Thyroid gland (tissue), 4 donors: ENCODE data around the gene RSPH9.

Experiments used
- CTCF ChIP-seq, 6 experiments: fragments of 200-600 bp in 3 of 6; fragments of 450-650 bp in 3 of 6; sonication (generic) in 3 of 6; IDR thresholded peaks; one replicate each; pipeline ENCODE4 v1.5.1; 2016 to 2019; ENCODE audit warnings: antibody characterized with exemption in 6 of 6, mild to moderate bottlenecking in 2 of 6, inconsistent platforms in 1 of 6, moderate library complexity in 1 of 6
- POLR2A ChIP-seq, 2 donors: fragments of 450-650 bp; IDR thresholded peaks; one replicate each; pipeline ENCODE4 v1.6.1; 2017; ENCODE audit warnings: antibody characterized with exemption in 2 of 2, mild to moderate bottlenecking in 2 of 2, moderate library complexity in 1 of 2

DNA sequence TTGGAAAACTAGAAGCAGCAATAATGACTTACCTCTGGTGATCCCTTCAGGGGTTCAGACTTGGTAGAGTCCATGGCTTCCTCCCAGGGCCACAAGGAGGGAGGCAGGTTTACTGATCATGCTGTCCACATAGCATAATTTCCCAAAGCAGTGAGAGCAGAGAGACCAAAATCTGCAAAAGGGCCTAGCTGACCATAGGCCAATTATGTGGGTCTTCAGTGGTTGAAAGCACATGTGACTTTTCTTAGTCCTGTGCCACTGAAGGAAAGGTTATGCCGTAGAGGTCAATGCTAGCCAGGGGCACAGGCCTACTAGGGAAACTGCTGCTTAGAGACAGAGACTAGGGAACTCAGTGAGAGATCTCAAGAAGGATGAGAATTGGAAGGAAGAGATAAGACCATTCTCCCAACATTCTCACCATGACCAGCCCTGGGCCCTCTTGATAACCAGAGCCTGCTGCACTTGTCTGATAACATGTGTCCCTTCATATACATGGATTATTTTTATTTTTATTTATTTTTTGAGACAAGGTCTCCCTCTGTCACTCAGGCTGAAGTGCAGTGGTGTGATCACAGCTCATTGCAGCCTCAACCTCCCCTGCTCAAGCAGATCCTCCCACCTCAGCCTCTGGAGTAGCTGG, 13.7 kb upstream of the RSPH9 start:
- TF ChIP-seq CTCF (IDR thresholded peaks at IDR 0.05) = no peak
- no peak for TF ChIP-seq POLR2A (IDR thresholded peaks at IDR 0.05)
